Endothelial cell (in vitro differentiated cells): ENCODE results near the gene NUP214. TPM values are rescaled to one million over a fixed set of nuclear protein-coding genes. Genes with fewer than 3 reads are reported as not detected.
"Not testable (repeated sequence)": the region's sequence is repeated elsewhere in the genome, so short reads cannot be mapped to it uniquely, and the experiment has no call there.

Experiments
- DNase-seq: peaks from one replicate; pipeline ENCODE4 v3.0.0; 2021; ENCODE audit warnings: low spot score
- H3K27ac Mint-ChIP-seq: one replicate; pipeline ENCODE4 v1.8.0; 2021; ENCODE audit warnings: mixed read lengths, inconsistent platforms; ENCODE audit not compliant: unreplicated experiment
- H3K27me3 Mint-ChIP-seq: one replicate; pipeline ENCODE4 v1.8.0; 2021; ENCODE audit warnings: mild to moderate bottlenecking, moderate library complexity, mixed read lengths, inconsistent platforms; ENCODE audit not compliant: unreplicated experiment
- H3K36me3 Mint-ChIP-seq: one replicate; pipeline ENCODE4 v1.8.0; 2021; ENCODE audit warnings: mild to moderate bottlenecking, low read depth, mixed read lengths, inconsistent platforms; ENCODE audit not compliant: unreplicated experiment
- H3K4me1 Mint-ChIP-seq: one replicate; pipeline ENCODE4 v1.8.0; 2021; ENCODE audit warnings: mild to moderate bottlenecking, mixed read lengths, inconsistent platforms; ENCODE audit not compliant: unreplicated experiment
- H3K4me3 Mint-ChIP-seq: one replicate; pipeline ENCODE4 v1.8.0; 2021; ENCODE audit warnings: mild to moderate bottlenecking, mixed read lengths, inconsistent platforms; ENCODE audit not compliant: unreplicated experiment
- H3K9me3 Mint-ChIP-seq: one replicate; pipeline ENCODE4 v1.8.0; 2021; ENCODE audit warnings: mixed read lengths, inconsistent platforms; ENCODE audit not compliant: unreplicated experiment
- total RNA-seq: library from RNA; stranded (reverse); fragmentation: NEBNext Ultra II Directional; extraction: Animal tissue kit (Norgen Biotek cat#: 25700); gene quantifications from one replicate; pipeline ENCODE4 v1.2.1, GENCODE V29; 2021; ENCODE audit not compliant: unreplicated experiment
- TF ChIP-seq, protein P1 (sequence below): fragments of 200-600 bp; sonication (generic); IDR thresholded peaks from one replicate; pipeline ENCODE4 v1.5.0; 2021; ENCODE audit warnings: antibody characterized with exemption; ENCODE audit not compliant: unreplicated experiment

Gene NUP214
- total RNA-seq, 1 donor from 2014 or later, result 60.8 TPM

DNA sequence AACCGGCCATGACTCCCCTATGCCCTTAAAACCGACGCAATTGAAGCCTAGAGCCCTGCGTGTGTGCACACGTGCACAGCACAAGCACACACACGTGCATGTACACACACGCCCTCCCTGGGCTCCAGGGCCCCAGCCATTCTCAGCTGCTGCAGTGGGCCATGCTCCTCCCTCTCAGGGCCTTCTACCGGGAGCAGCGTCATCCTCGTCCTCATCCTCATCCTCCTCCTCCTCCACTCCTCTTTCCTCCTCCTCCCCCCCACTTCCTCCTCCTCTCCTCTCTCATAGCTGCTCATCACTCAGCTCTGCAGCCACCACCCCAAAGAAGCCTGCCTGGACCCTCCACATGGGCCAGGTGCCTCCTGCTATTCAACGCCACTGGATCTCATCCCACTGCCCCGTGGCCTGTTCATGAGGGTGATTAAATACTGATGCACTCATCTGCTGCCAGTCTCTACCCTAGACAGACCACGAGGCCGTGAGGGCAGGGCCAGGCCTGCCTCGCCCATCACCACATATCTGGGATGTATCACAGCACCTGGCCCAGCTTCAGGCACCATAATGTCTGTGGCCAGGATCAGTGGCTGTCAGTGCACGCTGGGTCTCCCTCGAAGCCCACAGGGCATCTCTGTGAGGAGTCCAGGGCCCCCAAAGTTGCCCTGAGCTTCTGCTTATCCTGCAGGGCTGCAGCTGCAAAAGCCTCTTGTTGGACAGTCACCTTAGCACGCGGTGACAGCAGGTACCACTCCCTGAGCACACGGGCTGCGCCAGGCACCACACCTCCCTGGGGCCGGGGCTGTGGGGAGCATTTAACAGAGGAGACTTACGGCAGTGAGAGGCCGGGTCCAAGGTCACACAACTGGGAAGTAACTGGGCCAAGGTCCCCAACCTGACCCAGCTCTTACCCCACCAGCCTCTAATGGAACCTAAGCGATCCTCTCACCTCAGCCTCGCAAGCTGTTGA lies 141.2 kb downstream of the NUP214 start:
- no peak for DNase-seq
- H3K4me1 Mint-ChIP-seq, result peaks cover 40% of the 10 kb centered on the region
- H3K27ac Mint-ChIP-seq, result no peak overlapping the region
- TF ChIP-seq, protein P1, sequence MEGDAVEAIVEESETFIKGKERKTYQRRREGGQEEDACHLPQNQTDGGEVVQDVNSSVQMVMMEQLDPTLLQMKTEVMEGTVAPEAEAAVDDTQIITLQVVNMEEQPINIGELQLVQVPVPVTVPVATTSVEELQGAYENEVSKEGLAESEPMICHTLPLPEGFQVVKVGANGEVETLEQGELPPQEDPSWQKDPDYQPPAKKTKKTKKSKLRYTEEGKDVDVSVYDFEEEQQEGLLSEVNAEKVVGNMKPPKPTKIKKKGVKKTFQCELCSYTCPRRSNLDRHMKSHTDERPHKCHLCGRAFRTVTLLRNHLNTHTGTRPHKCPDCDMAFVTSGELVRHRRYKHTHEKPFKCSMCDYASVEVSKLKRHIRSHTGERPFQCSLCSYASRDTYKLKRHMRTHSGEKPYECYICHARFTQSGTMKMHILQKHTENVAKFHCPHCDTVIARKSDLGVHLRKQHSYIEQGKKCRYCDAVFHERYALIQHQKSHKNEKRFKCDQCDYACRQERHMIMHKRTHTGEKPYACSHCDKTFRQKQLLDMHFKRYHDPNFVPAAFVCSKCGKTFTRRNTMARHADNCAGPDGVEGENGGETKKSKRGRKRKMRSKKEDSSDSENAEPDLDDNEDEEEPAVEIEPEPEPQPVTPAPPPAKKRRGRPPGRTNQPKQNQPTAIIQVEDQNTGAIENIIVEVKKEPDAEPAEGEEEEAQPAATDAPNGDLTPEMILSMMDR, result no peak
- no peaks in the 10 kb centered on the region for H3K9me3 Mint-ChIP-seq
- H3K36me3 Mint-ChIP-seq, result peaks cover 19% of the 10 kb centered on the region
- H3K27me3 Mint-ChIP-seq, result peaks cover 6% of the 10 kb centered on the region
- H3K4me3 Mint-ChIP-seq, result no peak overlapping the region

DNA sequence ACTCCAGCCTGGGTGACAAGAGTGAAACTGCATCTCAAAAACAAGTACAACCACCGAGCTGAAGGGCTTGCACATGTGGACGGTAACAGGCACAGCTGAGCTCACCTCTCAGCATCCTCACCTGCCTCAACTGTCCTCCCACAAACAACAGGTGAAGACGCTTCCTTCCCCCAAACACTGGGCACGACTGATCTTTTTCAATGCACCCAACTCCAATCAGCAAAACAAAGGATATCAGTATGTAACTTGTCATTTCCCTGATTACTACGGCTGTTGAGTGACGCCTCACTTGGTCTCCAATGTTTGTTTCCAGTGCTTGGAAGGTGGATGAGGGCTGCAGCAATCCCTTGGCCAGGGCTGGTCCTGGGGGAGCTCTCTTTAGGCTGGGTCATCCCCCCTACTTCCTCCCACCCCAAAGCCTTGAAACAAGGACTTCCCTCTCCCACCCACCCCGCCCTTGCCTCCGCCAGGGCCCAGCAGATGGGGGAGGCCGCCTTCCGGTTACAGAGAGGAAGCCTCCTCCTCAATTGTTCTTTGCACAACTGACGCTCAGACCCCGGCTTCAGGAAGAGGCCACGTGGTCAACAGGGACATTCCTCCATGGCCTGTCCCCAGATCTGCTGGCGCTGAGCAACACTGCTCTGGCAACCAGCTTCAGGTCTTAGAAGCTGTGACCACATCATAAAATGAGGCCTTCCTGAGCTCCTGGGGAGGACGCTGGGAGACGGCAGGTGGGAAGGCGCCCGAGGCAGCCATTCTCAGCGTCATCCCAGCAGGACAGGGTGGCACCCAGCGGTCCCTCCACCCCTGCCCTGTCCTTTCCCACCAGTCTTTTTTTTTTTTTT lies 145.0 kb downstream of the NUP214 start:
- TF ChIP-seq, protein P1, result no peak
- DNase-seq, result peak; percentile 60
- peak overlapping the region; percentile 94 for H3K27ac Mint-ChIP-seq

DNA sequence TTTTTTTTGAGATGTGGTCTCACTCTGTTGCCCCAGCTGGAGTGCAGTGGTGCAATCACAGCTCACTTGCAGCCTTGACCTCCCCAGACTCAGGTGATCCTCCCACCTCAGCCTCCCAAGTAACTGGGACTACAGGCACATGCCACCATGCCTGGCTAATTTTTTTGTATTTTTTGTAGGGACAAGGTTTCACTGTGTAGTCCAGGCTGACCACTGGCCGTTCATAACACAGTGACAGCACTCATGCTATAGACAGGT lies 145.6 kb downstream of the NUP214 start:
- not testable (repeated sequence) for H3K27me3 Mint-ChIP-seq, H3K9me3 Mint-ChIP-seq, DNase-seq
- Mint-ChIP-seq H3K27ac (peak overlapping the region; percentile 94), H3K36me3 (peaks cover 18% of the 10 kb centered on the region), H3K4me3 (peak overlapping the region; percentile 71), H3K4me1 (peaks cover 71% of the 10 kb centered on the region)

More for the DNA sequence above, 145.0 kb downstream of the NUP214 start:
- Mint-ChIP-seq H3K27me3 (peaks cover 6% of the 10 kb centered on the region), H3K4me3 (peak overlapping the region; percentile 71), H3K4me1 (peaks cover 67% of the 10 kb centered on the region), H3K36me3 (peaks cover 17% of the 10 kb centered on the region), H3K9me3 (no peaks in the 10 kb centered on the region)

DNA sequence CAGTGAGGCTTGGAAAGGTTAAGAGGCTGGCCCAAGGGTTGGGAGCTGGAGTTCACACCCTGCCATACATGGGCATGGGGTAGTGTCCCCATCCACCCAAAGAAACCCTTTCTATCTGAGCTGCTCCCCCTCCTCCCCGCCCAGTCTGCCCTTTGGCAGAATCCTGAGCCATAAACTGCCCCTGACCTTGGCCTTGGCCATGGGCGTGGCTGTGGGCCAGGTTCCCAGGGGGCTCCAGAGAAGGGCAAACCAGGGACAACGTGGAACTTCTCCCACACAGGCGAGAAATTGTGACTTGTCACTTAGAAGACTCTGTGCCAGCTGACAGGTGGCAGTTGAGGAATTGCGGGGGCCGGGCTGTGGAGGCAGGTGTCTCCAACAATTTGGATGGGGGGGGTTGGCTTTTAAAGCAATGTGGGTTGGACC lies 146.1 kb downstream of the NUP214 start:
- H3K4me3 Mint-ChIP-seq, result peak overlapping the region; percentile 11
- peak overlapping the region; percentile 72 for H3K27ac Mint-ChIP-seq
- H3K9me3 Mint-ChIP-seq, result no peaks in the 10 kb centered on the region
- TF ChIP-seq, protein P1, result no peak
- no peak for DNase-seq
- peaks cover 7% of the 10 kb centered on the region for H3K27me3 Mint-ChIP-seq
- peaks cover 69% of the 10 kb centered on the region for H3K4me1 Mint-ChIP-seq
- peaks cover 22% of the 10 kb centered on the region for H3K36me3 Mint-ChIP-seq

DNA sequence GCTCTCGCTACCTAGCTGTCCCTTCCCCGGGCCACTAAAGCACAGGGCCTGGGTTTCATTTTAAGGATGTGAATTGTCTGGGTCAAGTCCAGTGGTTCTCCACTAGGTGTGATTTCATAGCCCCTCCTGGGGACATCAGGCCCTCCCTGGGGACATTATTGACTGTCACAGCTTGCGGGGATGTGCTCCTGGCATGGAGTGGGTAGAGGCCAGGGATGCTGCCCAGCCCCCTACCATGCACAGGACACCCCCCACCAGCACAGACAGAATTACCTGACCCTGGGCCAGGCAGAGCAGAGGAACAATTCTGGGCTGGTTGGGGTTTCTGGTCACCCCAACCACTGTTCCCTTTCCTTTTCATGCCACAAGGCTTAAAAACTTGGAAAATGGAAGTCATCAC lies 146.8 kb downstream of the NUP214 start:
- peaks cover 22% of the 10 kb centered on the region for H3K36me3 Mint-ChIP-seq
- no peak overlapping the region for H3K4me3 Mint-ChIP-seq
- DNase-seq, result no peak
- H3K27me3 Mint-ChIP-seq, result peaks cover 7% of the 10 kb centered on the region
- H3K4me1 Mint-ChIP-seq, result peaks cover 62% of the 10 kb centered on the region
- TF ChIP-seq, protein P1, result no peak
- no peaks in the 10 kb centered on the region for H3K9me3 Mint-ChIP-seq
- H3K27ac Mint-ChIP-seq, result peak overlapping the region; percentile 72
